ENCODE data around the gene TUFT1. TPM values are rescaled to one million over a fixed set of nuclear protein-coding genes. Genes with fewer than 3 reads are reported as not detected.

Gene TUFT1
- total RNA-seq, 2 donors from 2014 or later = 15.2 to 29.0 TPM

GRCh38 chr1:151584278-151584677, 44.2 kb downstream of the TUFT1 start:
- H3K36me3 ChIP-seq = no peaks in the 10 kb centered on the region
- H3K27ac ChIP-seq = no peak overlapping the region
- no peaks in the 10 kb centered on the region for H3K27me3 ChIP-seq (replicated peaks; ENCODE audit: insufficient read depth)
- H3K4me3 ChIP-seq = no peak overlapping the region
- intact Hi-C loops (cut with DNase I) = no loop called here
- H3K4me1 ChIP-seq (replicated peaks) = no peaks in the 10 kb centered on the region
- peak; percentile 25 for DNase-seq (ENCODE audit: low spot score)
- H3K9me3 ChIP-seq = no peaks in the 10 kb centered on the region
- TF ChIP-seq POLR2A (IDR thresholded peaks at IDR 0.05) (no peak), POLR2AphosphoS5 (IDR thresholded peaks at IDR 0.05) (no peak), CTCF (IDR thresholded peaks at IDR 0.05) (no peak)
- 40% methylated on average over 6 of the region's 6 CpGs for WGBS

- intact Hi-C loops (cut with DNase I) = no loop called here
- no peaks in the 10 kb centered on the region for H3K36me3 ChIP-seq
Observed at GRCh38 chr1:151584780-151585179, 44.7 kb downstream of the TUFT1 start.

GRCh38 chr1:151585622-151586021, 45.5 kb downstream of the TUFT1 start:
- Histone ChIP-seq H3K36me3 (no peaks in the 10 kb centered on the region), H3K4me1 (replicated peaks) (no peaks in the 10 kb centered on the region), H3K27me3 (replicated peaks; ENCODE audit: insufficient read depth) (no peaks in the 10 kb centered on the region), H3K27ac (no peak overlapping the region), H3K4me3 (no peak overlapping the region), H3K9me3 (no peaks in the 10 kb centered on the region)
- TF ChIP-seq POLR2A (IDR thresholded peaks at IDR 0.05) (no peak), CTCF (IDR thresholded peaks at IDR 0.05) (no peak), POLR2AphosphoS5 (IDR thresholded peaks at IDR 0.05) (no peak)
- intact Hi-C loops (cut with DNase I) = no loop called here
- no peak for DNase-seq (ENCODE audit: low spot score)
- WGBS = 0% methylated on average over 1 of the region's 1 CpG

More at GRCh38 chr1:151584780-151585179, 44.7 kb downstream of the TUFT1 start:
- no peaks in the 10 kb centered on the region for H3K9me3 ChIP-seq
- no peak overlapping the region for H3K27ac ChIP-seq
- no peaks in the 10 kb centered on the region for H3K4me1 ChIP-seq (replicated peaks)
- peak; percentile 31 for DNase-seq (ENCODE audit: low spot score)
- H3K4me3 ChIP-seq = no peak overlapping the region
- 24% methylated on average over 7 of the region's 7 CpGs for WGBS
- no peaks in the 10 kb centered on the region for H3K27me3 ChIP-seq (replicated peaks; ENCODE audit: insufficient read depth)
- TF ChIP-seq CTCF (IDR thresholded peaks at IDR 0.05) (no peak), POLR2A (IDR thresholded peaks at IDR 0.05) (no peak), POLR2AphosphoS5 (IDR thresholded peaks at IDR 0.05) (no peak)

GRCh38 chr1:151590961-151591360, 50.9 kb downstream of the TUFT1 start:
- TF ChIP-seq CTCF (IDR thresholded peaks at IDR 0.05) = no peak
- no peak for TF ChIP-seq POLR2AphosphoS5 (IDR thresholded peaks at IDR 0.05)
- no peaks in the 10 kb centered on the region for H3K36me3 ChIP-seq
- intact Hi-C loops (cut with DNase I) = loop anchor here (10.0 kb wide), 2 partner anchors 56 to 414 kb away; no protein-coding TSS in a partner anchor
- no peaks in the 10 kb centered on the region for H3K4me1 ChIP-seq (replicated peaks)
- no peak overlapping the region for H3K27ac ChIP-seq
- WGBS = 94% methylated on average over 3 of the region's 3 CpGs
- H3K4me3 ChIP-seq = no peak overlapping the region
- no peaks in the 10 kb centered on the region for H3K9me3 ChIP-seq
- no peak for DNase-seq (ENCODE audit: low spot score)
- no peaks in the 10 kb centered on the region for H3K27me3 ChIP-seq (replicated peaks; ENCODE audit: insufficient read depth)

- DNase-seq (ENCODE audit: low spot score) = no peak
- Histone ChIP-seq H3K27ac (no peak overlapping the region), H3K27me3 (replicated peaks; ENCODE audit: insufficient read depth) (no peaks in the 10 kb centered on the region), H3K36me3 (no peaks in the 10 kb centered on the region), H3K4me3 (no peak overlapping the region), H3K4me1 (replicated peaks) (no peaks in the 10 kb centered on the region), H3K9me3 (no peaks in the 10 kb centered on the region)
- intact Hi-C loops (cut with DNase I) = loop anchor here (2.0 to 10.0 kb wide), 3 partner anchors 59 to 411 kb away; no protein-coding TSS in a partner anchor
- no peak for TF ChIP-seq POLR2A (IDR thresholded peaks at IDR 0.05)
- TF ChIP-seq POLR2AphosphoS5 (IDR thresholded peaks at IDR 0.05) = no peak
- TF ChIP-seq CTCF (IDR thresholded peaks at IDR 0.05) = no peak
- WGBS = 40% methylated on average over 9 of the region's 9 CpGs
Observed at GRCh38 chr1:151593730-151594129, 53.6 kb downstream of the TUFT1 start.
